Osteoblast (primary cell): ENCODE measurements around the gene MTTP. TPM values are rescaled to one million over a fixed set of nuclear protein-coding genes. Genes with fewer than 3 reads are reported as not detected.

Source experiments
- DNase-seq: peaks from one replicate; pipeline ENCODE4 v3.0.0; 2011; ENCODE audit warnings: low spot score, mixed read lengths; ENCODE audit not compliant: insufficient read length; ENCODE audit errors: missing footprints
- H2AFZ ChIP-seq: 2 replicates; pipeline ENCODE4 v1.6.0; 2011; ENCODE audit warnings: mild to moderate bottlenecking, low read length
- H3K27ac ChIP-seq: 2 replicates; pipeline ENCODE4 v1.5.1; 2011; ENCODE audit warnings: mild to moderate bottlenecking, low read depth, low read length, moderate library complexity
- H3K27me3 ChIP-seq: 2 replicates; pipeline ENCODE4 v1.6.0; 2012; ENCODE audit warnings: mild to moderate bottlenecking, control low read depth, inconsistent platforms, low read length, moderate library complexity; ENCODE audit not compliant: insufficient read depth
- H3K36me3 ChIP-seq: 2 replicates; pipeline ENCODE4 v1.5.1; 2011; ENCODE audit warnings: mild to moderate bottlenecking, low read length, control low read depth, moderate library complexity; ENCODE audit not compliant: insufficient read depth
- H3K4me1 ChIP-seq: 2 replicates; pipeline ENCODE4 v1.5.1; 2011; ENCODE audit warnings: mild to moderate bottlenecking, low read length, control low read depth, moderate library complexity; ENCODE audit not compliant: insufficient read depth
- H3K4me2 ChIP-seq: 2 replicates; pipeline ENCODE4 v1.6.0; 2011; ENCODE audit warnings: mild to moderate bottlenecking, low read length; ENCODE audit not compliant: insufficient read depth
- H3K4me3 ChIP-seq: fragments of 200-600 bp; sonication (generic); 3 replicates; pipeline ENCODE4 v1.5.1; 2012; ENCODE audit warnings: mild to moderate bottlenecking, low read length, inconsistent platforms; ENCODE audit not compliant: insufficient read depth
- H3K79me2 ChIP-seq: 2 replicates; pipeline ENCODE4 v1.6.0; 2012; ENCODE audit warnings: mild to moderate bottlenecking, low read length, control low read depth, inconsistent platforms; ENCODE audit not compliant: insufficient read depth
- H3K9me3 ChIP-seq: 2 replicates; pipeline ENCODE4 v1.5.1; 2011; ENCODE audit warnings: low read depth, low read length, control low read depth
- H4K20me1 ChIP-seq: 2 replicates; pipeline ENCODE4 v1.6.0; 2012; ENCODE audit warnings: mild to moderate bottlenecking, low read length, control low read depth; ENCODE audit not compliant: insufficient read depth
- total RNA-seq: library from RNA; depleted of rRNA; stranded (reverse); fragments of >200 nt; gene quantifications from 2 replicates; pipeline ENCODE4 v1.2.3, GENCODE V29; 2012
- TF ChIP-seq, protein P1 (sequence below): IDR thresholded peaks from 2 replicates; pipeline ENCODE4 v1.5.1; 2011; ENCODE audit warnings: mild to moderate bottlenecking, low read depth, low read length, moderate library complexity; ENCODE audit errors: extremely low read depth

The MTTP gene
- total RNA-seq, 1 donor = not detected

DNA sequence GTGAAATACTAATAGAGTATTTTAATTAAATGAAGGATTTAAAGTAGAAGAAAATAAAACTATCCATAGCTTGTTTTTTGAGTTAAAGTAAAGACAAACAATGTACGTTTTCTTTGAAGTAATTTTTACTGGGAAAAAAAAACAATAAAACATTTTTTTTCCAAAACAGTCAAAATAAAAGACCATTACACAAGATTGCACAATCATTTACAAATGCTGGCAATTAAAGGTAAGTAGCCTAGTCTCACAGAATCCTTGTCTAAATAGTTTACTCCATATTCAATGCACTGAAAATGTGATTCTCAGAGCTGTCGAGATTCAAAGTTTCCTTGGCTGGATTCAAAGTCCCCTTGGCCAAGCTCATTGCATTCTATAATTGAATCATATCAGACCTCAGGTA lies 61.8 kb downstream of the MTTP start:
- Histone ChIP-seq H3K4me1 (no peaks in the 10 kb centered on the region), H3K27me3 (no peaks in the 10 kb centered on the region), H3K9me3 (no peaks in the 10 kb centered on the region), H3K27ac (no peak overlapping the region), H4K20me1 (no peaks in the 10 kb centered on the region), H3K4me3 (no peak overlapping the region), H3K79me2 (no peaks in the 10 kb centered on the region), H3K4me2 (no peak overlapping the region), H2AFZ (no peak overlapping the region), H3K36me3 (no peaks in the 10 kb centered on the region)
- TF ChIP-seq, protein P1, sequence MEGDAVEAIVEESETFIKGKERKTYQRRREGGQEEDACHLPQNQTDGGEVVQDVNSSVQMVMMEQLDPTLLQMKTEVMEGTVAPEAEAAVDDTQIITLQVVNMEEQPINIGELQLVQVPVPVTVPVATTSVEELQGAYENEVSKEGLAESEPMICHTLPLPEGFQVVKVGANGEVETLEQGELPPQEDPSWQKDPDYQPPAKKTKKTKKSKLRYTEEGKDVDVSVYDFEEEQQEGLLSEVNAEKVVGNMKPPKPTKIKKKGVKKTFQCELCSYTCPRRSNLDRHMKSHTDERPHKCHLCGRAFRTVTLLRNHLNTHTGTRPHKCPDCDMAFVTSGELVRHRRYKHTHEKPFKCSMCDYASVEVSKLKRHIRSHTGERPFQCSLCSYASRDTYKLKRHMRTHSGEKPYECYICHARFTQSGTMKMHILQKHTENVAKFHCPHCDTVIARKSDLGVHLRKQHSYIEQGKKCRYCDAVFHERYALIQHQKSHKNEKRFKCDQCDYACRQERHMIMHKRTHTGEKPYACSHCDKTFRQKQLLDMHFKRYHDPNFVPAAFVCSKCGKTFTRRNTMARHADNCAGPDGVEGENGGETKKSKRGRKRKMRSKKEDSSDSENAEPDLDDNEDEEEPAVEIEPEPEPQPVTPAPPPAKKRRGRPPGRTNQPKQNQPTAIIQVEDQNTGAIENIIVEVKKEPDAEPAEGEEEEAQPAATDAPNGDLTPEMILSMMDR = no peak
- DNase-seq = no peak

DNA sequence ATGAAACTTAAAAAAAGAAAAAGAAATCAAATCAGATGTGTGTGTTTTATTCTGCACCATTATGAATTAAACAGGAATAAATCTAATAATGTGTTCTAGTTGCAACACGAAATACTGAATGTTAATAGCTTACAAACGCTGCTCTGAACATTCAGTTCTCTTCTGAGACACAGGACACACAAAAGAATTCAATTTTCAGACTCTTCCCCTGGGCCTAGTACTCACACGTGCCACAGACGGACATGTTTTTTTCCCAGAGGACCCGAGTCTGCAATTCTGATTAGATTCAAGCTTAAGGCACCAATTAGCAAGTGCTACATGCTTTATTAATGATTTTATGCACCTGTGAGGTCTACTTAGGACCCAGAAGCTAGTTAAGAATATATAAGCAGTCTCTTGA lies 62.5 kb downstream of the MTTP start:
- no peak for DNase-seq
- TF ChIP-seq, protein P1 = no peak
- no peak overlapping the region for H3K27ac ChIP-seq
- H3K4me1 ChIP-seq = no peaks in the 10 kb centered on the region
- H2AFZ ChIP-seq = no peak overlapping the region
- no peak overlapping the region for H3K4me2 ChIP-seq
- no peaks in the 10 kb centered on the region for H4K20me1 ChIP-seq
- no peak overlapping the region for H3K4me3 ChIP-seq
- no peaks in the 10 kb centered on the region for H3K79me2 ChIP-seq
- H3K36me3 ChIP-seq = no peaks in the 10 kb centered on the region
- H3K9me3 ChIP-seq = no peaks in the 10 kb centered on the region
- no peaks in the 10 kb centered on the region for H3K27me3 ChIP-seq

DNA sequence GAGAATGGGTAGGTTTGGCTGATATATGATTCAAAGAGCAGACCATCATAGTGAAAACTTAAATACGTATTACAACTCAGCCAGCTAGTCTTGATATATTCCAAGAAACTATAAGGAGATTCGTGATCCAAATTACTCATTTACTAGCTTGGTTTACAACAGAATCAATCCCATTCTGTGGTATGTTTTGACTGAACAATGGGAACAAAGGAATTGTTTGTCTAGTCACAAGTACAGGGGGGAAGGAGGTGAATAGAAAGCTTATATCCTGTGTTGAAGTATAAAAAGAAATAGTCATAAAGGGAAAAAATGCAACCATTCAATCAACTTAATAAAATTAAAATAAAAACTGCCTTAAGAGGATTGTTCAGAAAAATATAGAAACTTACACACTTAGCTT lies 66.1 kb downstream of the MTTP start:
- TF ChIP-seq, protein P1 = no peak
- no peak overlapping the region for H3K27ac ChIP-seq

DNA sequence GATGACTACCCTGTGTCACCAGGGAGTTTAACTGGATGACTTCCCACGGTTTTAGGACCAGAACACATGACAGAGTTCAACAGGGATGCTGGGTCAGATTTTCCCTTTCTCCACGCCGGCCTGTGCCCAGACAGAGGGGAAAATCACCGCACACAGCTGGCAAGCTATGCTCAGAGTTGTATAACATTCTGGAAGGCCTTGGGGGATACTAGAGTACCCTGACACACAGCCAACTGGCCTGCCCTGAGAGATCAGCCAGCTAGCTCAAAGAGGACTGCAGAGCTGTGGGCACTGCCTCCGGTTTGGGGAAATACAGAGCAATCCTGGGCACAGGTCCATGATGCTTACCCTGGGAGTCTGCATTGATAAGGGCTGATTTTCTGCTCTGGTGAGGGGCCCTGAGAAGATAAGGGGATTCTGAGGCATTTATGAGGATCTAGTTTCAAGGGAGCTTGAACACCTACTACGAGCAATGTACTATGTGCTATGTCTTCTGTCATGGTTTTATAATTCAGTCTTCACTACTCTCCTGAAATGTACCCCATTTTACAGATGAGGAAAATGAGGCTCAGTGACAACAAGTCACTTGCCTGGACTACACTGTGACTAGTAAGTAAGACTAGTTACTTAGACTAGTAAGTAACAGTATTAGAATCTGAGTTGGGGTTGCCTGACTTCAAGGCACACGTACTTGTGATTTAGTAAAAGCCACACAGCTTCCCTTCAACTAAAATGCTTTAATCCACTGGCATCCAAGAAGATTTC lies 68.3 kb downstream of the MTTP start:
- H3K4me3 ChIP-seq = no peak overlapping the region
- no peak overlapping the region for H3K27ac ChIP-seq
- H4K20me1 ChIP-seq = no peaks in the 10 kb centered on the region
- H3K79me2 ChIP-seq = no peaks in the 10 kb centered on the region
- no peaks in the 10 kb centered on the region for H3K4me1 ChIP-seq
- TF ChIP-seq, protein P1 = no peak
- no peak overlapping the region for H3K4me2 ChIP-seq
- no peaks in the 10 kb centered on the region for H3K36me3 ChIP-seq
- no peaks in the 10 kb centered on the region for H3K27me3 ChIP-seq
- DNase-seq = no peak
- H3K9me3 ChIP-seq = no peaks in the 10 kb centered on the region
- H2AFZ ChIP-seq = no peak overlapping the region

More for the DNA sequence above, 66.1 kb downstream of the MTTP start:
- no peak overlapping the region for H2AFZ ChIP-seq
- no peak overlapping the region for H3K4me2 ChIP-seq
- H3K36me3 ChIP-seq = no peaks in the 10 kb centered on the region
- no peak overlapping the region for H3K4me3 ChIP-seq
- no peaks in the 10 kb centered on the region for H3K27me3 ChIP-seq
- no peaks in the 10 kb centered on the region for H3K4me1 ChIP-seq
- no peak for DNase-seq
- no peaks in the 10 kb centered on the region for H4K20me1 ChIP-seq
- no peaks in the 10 kb centered on the region for H3K9me3 ChIP-seq
- no peaks in the 10 kb centered on the region for H3K79me2 ChIP-seq
